ENCODE results near the gene TLK1.

- TF ChIP-seq CTCF (IDR thresholded peaks at IDR 0.05; ENCODE audit: extremely low read depth in 1 of 2, insufficient read depth in 1 of 2, low read depth in 1 of 2, low read length in 2 of 2) (no peak), EZH2 (IDR thresholded peaks at IDR 0.05; ENCODE audit: borderline replicate concordance, low read depth, low read length, severe bottlenecking) (no peak), MAX (IDR thresholded peaks at IDR 0.05; ENCODE audit: insufficient read depth, insufficient read length) (no peak), POLR2AphosphoS5 (IDR thresholded peaks at IDR 0.05; ENCODE audit: insufficient read depth, low read depth, low read length) (no peak)
These were observed 144.6 kb downstream of the TLK1 start for GRCh38 chr2:171016125-171016524.

Data from endothelial cell of umbilical vein (primary cell).